ENCODE results near the gene PLA2G4E. TPM values are rescaled to one million over a fixed set of nuclear protein-coding genes. Genes with fewer than 3 reads are reported as not detected.
A peak's percentile ranks its signal among the peaks of the same experiment; 100 is the strongest.

Gene PLA2G4E
- total and polyA plus RNA-seq, 9 of the 15 experiments (the other 6 are each of a cell fraction or from before 2014, with no cell fraction given): 0.03 TPM; not detected in 8

- Histone ChIP-seq H3K27me3 (ENCODE audit: control insufficient read depth in 2 of 2, insufficient read depth in 2 of 2, low read length in 2 of 2) (no peaks in the 10 kb centered on the region), H4K20me1 (replicated peaks; ENCODE audit: control insufficient read depth, insufficient read depth, low read length) (no peaks in the 10 kb centered on the region), H3K27ac (ENCODE audit: extremely low read depth, low read depth, low read length) (no peak overlapping the region), H2AFZ (ENCODE audit: low read depth, low read length) (no peak overlapping the region), H3K36me3 (ENCODE audit: control insufficient read depth, insufficient read depth, low read length) (no peaks in the 10 kb centered on the region), H3K9me1 (ENCODE audit: control insufficient read depth, insufficient read depth, low read length) (peaks cover 4% of the 10 kb centered on the region), H3K79me2 (ENCODE audit: control insufficient read depth, insufficient read depth, low read length) (no peaks in the 10 kb centered on the region), H3K4me3 (no peak overlapping the region), H3K9ac (ENCODE audit: insufficient read depth in 1 of 2, low read depth in 2 of 2, low read length in 2 of 2) (no peak overlapping the region), H3K4me1 (replicated peaks in 1 of 2; ENCODE audit: control insufficient read depth in 2 of 2, insufficient read depth in 2 of 2, low read length in 2 of 2) (peaks cover 13 to 34% of the 10 kb centered on the region in 2 experiments), H3K9me3 (replicated peaks; ENCODE audit: control insufficient read depth, insufficient read depth, low read depth, low read length) (no peaks in the 10 kb centered on the region), H3K4me2 (ENCODE audit: insufficient read depth, low read length) (no peak overlapping the region)
- ChIA-PET POLR2A (interaction anchor here (0.9 kb wide), 1 partner anchor 14 kb away, joined by 6 read pairs; no protein-coding TSS in a partner anchor), CTCF (ENCODE audit: low intra/inter-chr PET ratio) (no interaction called here)
- TF ChIP-seq ZKSCAN1 (IDR thresholded peaks at IDR 0.05; ENCODE audit: low read depth, low read length) (peak; percentile 98), NFYB (IDR thresholded peaks at IDR 0.05; ENCODE audit: extremely low read depth, insufficient read length) (no peak), ADNP (tag; IDR thresholded peaks at IDR 0.05) (0 out of 2 replicates have a peak, but pooled peaks have one; percentile 25)
- FAIRE-seq (no peak), DNase-seq (ENCODE audit: extremely low read depth in 1 of 4, low spot score in 3 of 4) (no peak), ATAC-seq (no peak)
- 64% methylated on average over 6 of the region's 6 CpGs for WGBS (ENCODE audit: insufficient coverage, low coverage, missing lambda C conversion rate)
- intact Hi-C loops (cut with micrococcal nuclease) (no loop called here), in situ Hi-C loops (cut with MboI) (no loop called here)
- BruUV-seq (replicated peaks): no TSS peak
These were observed 43.0 kb downstream of the PLA2G4E start for GRCh38 chr15:41977757-41978383.

- CTCF ChIA-PET (ENCODE audit: low intra/inter-chr PET ratio): no interaction called here
These were observed 45.2 kb downstream of the PLA2G4E start for GRCh38 chr15:41975669-41976068.

More at GRCh38 chr15:41975669-41976068, 45.2 kb downstream of the PLA2G4E start:
- Histone ChIP-seq H3K9me3 (replicated peaks; ENCODE audit: control insufficient read depth, insufficient read depth, low read depth, low read length) (no peaks in the 10 kb centered on the region), H3K4me2 (ENCODE audit: insufficient read depth, low read length) (no peak overlapping the region), H3K4me3 (no peak overlapping the region), H3K4me1 (replicated peaks in 1 of 2; ENCODE audit: control insufficient read depth in 2 of 2, insufficient read depth in 2 of 2, low read length in 2 of 2) (peaks cover 22 to 24% of the 10 kb centered on the region in 2 experiments), H3K9me1 (ENCODE audit: control insufficient read depth, insufficient read depth, low read length) (peaks cover 4% of the 10 kb centered on the region), H2AFZ (ENCODE audit: low read depth, low read length) (peak overlapping the region; percentile 70), H3K36me3 (ENCODE audit: control insufficient read depth, insufficient read depth, low read length) (no peaks in the 10 kb centered on the region), H3K9ac (ENCODE audit: insufficient read depth in 1 of 2, low read depth in 2 of 2, low read length in 2 of 2) (no peak overlapping the region), H3K27ac (ENCODE audit: extremely low read depth, low read depth, low read length) (no peak overlapping the region), H3K27me3 (ENCODE audit: control insufficient read depth in 2 of 2, insufficient read depth in 2 of 2, low read length in 2 of 2) (no peaks in the 10 kb centered on the region), H3K79me2 (ENCODE audit: control insufficient read depth, insufficient read depth, low read length) (peaks cover 16% of the 10 kb centered on the region), H4K20me1 (replicated peaks; ENCODE audit: control insufficient read depth, insufficient read depth, low read length) (peaks cover 6% of the 10 kb centered on the region; the same call in 1 of the 2 replicates)
- 6% methylated on average over 2 of the region's 2 CpGs for WGBS (ENCODE audit: insufficient coverage, low coverage, missing lambda C conversion rate)
- no peak for DNase-seq (ENCODE audit: extremely low read depth in 1 of 4, low spot score in 3 of 4)
- in situ Hi-C loops (cut with MboI) (no loop called here), intact Hi-C loops (cut with micrococcal nuclease) (no loop called here)
- TF ChIP-seq SNRNP70 (optimal IDR thresholded peaks at IDR 0.05; ENCODE audit: low read depth, low read length) (no peak), CEBPB (tag; IDR thresholded peaks at IDR 0.05) (peak; percentile 74)
- FAIRE-seq: no peak
- POLR2A ChIA-PET: no interaction called here
- ATAC-seq: no peak
- no TSS peak for BruUV-seq (replicated peaks)
